SU-DHL-6 (cell line): ENCODE results near the gene DHX58.

Experiments used
- H2AFZ ChIP-seq: fragments of 200-600 bp; sonication (generic); 2 replicates; pipeline ENCODE4 v1.6.1; 2014; ENCODE audit warnings: low read depth, mild to moderate bottlenecking, moderate library complexity, mixed read lengths, antibody characterized with exemption, low read length; ENCODE audit not compliant: severe bottlenecking
- H3F3A ChIP-seq: fragments of 200-600 bp; shearing (Covaris generic); 2 replicates; pipeline ENCODE4 v1.6.0; 2016; ENCODE audit warnings: antibody characterized with exemption, mild to moderate bottlenecking; ENCODE audit not compliant: insufficient read depth
- H3K27ac ChIP-seq: fragments of 200-600 bp; sonication (generic); 2 replicates; pipeline ENCODE4 v1.5.1; 2016; ENCODE audit warnings: low read depth, mild to moderate bottlenecking, low read length, moderate library complexity, mixed read lengths
- H3K27me3 ChIP-seq: fragments of 200-600 bp; sonication (generic), shearing (Covaris generic); 2 replicates; pipeline ENCODE4 v1.6.0; 2014; ENCODE audit warnings: mild to moderate bottlenecking, low read length
- H3K36me3 ChIP-seq: fragments of 200-600 bp; sonication (generic); 2 replicates; pipeline ENCODE4 v1.6.1; 2014; ENCODE audit warnings: mild to moderate bottlenecking, low read length, mixed read lengths
- H3K4me2 ChIP-seq: fragments of 300-600, 200-600 bp; shearing (Covaris generic), sonication (generic); 2 replicates; pipeline ENCODE4 v1.6.0; 2014; ENCODE audit warnings: low read length, low read depth, mild to moderate bottlenecking; ENCODE audit not compliant: poor library complexity, severe bottlenecking
- H3K4me3 ChIP-seq: fragments of 200-600 bp; sonication (generic); 2 replicates; pipeline ENCODE4 v1.5.1; 2014; ENCODE audit warnings: antibody characterized with exemption, low read length, mild to moderate bottlenecking, mixed read lengths; ENCODE audit not compliant: insufficient read depth, poor library complexity, severe bottlenecking
- H3K79me2 ChIP-seq: fragments of 200-600 bp; sonication (generic); 2 replicates; pipeline ENCODE4 v1.6.1; 2014; ENCODE audit warnings: mild to moderate bottlenecking, low read length, moderate library complexity; ENCODE audit not compliant: insufficient read depth
- H3K9ac ChIP-seq: fragments of 200-600 bp; sonication (generic); 2 replicates; pipeline ENCODE4 v1.7.0; 2014; ENCODE audit warnings: mild to moderate bottlenecking, low read length
- H3K9me2 ChIP-seq: fragments of 200-600 bp; sonication (generic); replicated peaks from 2 replicates; pipeline ENCODE4 v1.6.1; 2014; ENCODE audit warnings: low read length; ENCODE audit not compliant: insufficient read depth
- H3K9me3 ChIP-seq: fragments of 200-600 bp; sonication (generic); 2 replicates; pipeline ENCODE4 v1.6.1; 2014; ENCODE audit warnings: low read length, mixed read lengths; ENCODE audit not compliant: insufficient read depth
- H4K20me1 ChIP-seq: fragments of 200-600 bp; sonication (generic); 2 replicates; pipeline ENCODE4 v1.6.1; 2014; ENCODE audit warnings: low read depth, mild to moderate bottlenecking, antibody characterized with exemption, low read length, moderate library complexity, mixed read lengths
- EZH2phosphoT487 ChIP-seq: fragments of 200-600 bp; sonication (generic), shearing (Covaris generic); conservative IDR thresholded peaks from 2 replicates; pipeline ENCODE4 v1.6.1; 2018; ENCODE audit warnings: mild to moderate bottlenecking, antibody characterized with exemption, low read length, moderate library complexity, mixed read lengths
- TF ChIP-seq, protein P1 (sequence below): fragments of 200-600 bp; sonication (generic); IDR thresholded peaks from one replicate; pipeline ENCODE4 v1.5.1; 2017; ENCODE audit warnings: antibody characterized with exemption, mild to moderate bottlenecking, low read length, moderate library complexity; ENCODE audit not compliant: insufficient read depth, poor library complexity, severe bottlenecking

DHX58 gene

DNA sequence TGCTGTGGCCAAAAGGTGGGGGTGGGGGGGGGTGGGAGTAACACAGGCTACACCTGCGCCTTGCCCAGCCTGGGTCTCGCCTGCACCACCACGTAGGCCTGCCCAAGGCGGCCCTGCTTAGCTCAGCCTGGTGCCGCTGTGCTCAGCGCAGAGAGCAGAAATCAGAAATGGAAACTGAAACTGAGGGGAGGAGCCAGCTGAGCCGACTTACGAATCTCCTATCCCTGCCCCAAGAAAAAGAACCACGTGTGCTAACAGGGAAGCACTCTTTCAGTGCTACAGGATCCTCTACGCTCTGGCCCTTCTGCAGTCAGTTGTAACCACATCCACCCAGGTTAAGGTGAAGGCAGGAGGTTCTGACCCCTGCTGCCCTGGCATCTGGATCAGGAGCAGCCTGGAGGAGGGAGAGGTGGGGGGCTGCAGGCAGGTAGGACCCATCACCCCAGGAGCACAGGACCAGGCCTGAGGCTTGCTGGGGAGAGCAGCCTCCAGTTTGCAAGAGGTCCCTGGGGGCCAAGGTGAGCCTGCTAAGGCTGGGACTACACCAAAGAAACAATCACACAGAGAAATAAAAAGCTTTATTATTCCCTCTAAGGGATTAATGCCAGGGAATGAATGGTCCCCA is at the start of gene DHX58:
Gene DHX58, minus strand, starts transcription at position 163 of the 625 bp plus-strand sequence. CDS start 822 bp downstream, outside the sequence.
- no peak within 1 kb of the TSS for H3K4me3 ChIP-seq
- no peaks in the 10 kb centered on the region for H3K9me3 ChIP-seq
- no peaks in the 10 kb centered on the region for H3K9me2 ChIP-seq
- peak within 1 kb of the TSS; percentile 65 for H2AFZ ChIP-seq
- no peaks in the 10 kb centered on the region for H3K36me3 ChIP-seq
- no peaks in the 10 kb centered on the region for H3K27me3 ChIP-seq
- H3K79me2 ChIP-seq: no peaks in the 10 kb centered on the region
- H4K20me1 ChIP-seq: no peaks in the 10 kb centered on the region
- H3K27ac ChIP-seq: peak within 1 kb of the TSS; percentile 68
- H3K9ac ChIP-seq: peak within 1 kb of the TSS; percentile 36
- H3F3A ChIP-seq: peaks cover 11% of the 10 kb centered on the region
- H3K4me2 ChIP-seq: peak within 1 kb of the TSS; percentile 56
- no peak for TF ChIP-seq EZH2phosphoT487

GRCh38 chr17:42160531-42160910 is 48.0 kb upstream of the DHX58 start:
- no peak overlapping the region for H3K4me3 ChIP-seq
- H3K9ac ChIP-seq: no peak overlapping the region
- no peak overlapping the region for H2AFZ ChIP-seq
- no peaks in the 10 kb centered on the region for H3K79me2 ChIP-seq
- TF ChIP-seq EZH2phosphoT487: no peak
- TF ChIP-seq, protein P1, sequence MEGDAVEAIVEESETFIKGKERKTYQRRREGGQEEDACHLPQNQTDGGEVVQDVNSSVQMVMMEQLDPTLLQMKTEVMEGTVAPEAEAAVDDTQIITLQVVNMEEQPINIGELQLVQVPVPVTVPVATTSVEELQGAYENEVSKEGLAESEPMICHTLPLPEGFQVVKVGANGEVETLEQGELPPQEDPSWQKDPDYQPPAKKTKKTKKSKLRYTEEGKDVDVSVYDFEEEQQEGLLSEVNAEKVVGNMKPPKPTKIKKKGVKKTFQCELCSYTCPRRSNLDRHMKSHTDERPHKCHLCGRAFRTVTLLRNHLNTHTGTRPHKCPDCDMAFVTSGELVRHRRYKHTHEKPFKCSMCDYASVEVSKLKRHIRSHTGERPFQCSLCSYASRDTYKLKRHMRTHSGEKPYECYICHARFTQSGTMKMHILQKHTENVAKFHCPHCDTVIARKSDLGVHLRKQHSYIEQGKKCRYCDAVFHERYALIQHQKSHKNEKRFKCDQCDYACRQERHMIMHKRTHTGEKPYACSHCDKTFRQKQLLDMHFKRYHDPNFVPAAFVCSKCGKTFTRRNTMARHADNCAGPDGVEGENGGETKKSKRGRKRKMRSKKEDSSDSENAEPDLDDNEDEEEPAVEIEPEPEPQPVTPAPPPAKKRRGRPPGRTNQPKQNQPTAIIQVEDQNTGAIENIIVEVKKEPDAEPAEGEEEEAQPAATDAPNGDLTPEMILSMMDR: no peak
- no peaks in the 10 kb centered on the region for H3K27me3 ChIP-seq
- H3F3A ChIP-seq: no peaks in the 10 kb centered on the region
- H3K36me3 ChIP-seq: no peaks in the 10 kb centered on the region
- no peaks in the 10 kb centered on the region for H3K9me3 ChIP-seq
- no peak overlapping the region for H3K27ac ChIP-seq
- no peaks in the 10 kb centered on the region for H3K9me2 ChIP-seq
- H3K4me2 ChIP-seq: no peak overlapping the region
- no peaks in the 10 kb centered on the region for H4K20me1 ChIP-seq

DNA sequence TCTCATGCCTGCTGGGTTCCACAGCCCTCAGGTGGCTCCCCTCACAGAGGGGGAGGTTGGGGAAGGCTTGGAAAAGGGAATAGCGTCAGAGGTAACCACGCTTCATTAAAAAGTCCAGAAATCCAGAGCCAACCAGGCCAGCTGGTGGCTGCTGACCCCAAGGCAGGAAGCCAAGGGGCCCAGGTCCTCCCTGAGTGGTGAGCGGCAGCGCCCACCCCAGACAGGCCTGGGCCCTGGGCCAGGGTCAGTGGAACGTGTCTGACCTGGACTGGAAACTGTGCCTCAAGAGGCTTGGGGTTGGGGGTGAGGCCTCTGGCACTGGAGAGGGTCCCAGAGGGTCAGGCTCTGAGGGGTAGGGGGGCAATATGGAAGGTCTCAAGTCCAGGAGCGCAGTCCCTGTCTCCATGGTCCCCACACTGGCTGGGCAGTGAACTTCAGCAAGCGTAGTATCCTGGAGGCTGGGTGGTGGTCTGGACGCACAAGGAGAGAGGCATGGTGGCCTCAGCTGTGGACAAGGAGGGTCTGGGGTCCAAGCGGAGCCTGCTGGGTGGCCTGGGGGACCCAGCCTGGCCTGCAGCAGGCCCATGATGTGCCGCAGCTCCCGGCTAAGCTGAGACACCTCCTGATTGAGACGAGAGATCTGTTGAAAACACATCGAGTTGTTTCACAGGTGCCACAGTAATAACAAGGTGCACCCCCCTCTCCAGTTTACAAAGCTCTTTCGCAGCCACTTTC is 47.4 kb upstream of the DHX58 start:
- Histone ChIP-seq H3K4me2 (no peak overlapping the region), H3K9me2 (no peaks in the 10 kb centered on the region), H3K36me3 (no peaks in the 10 kb centered on the region), H3F3A (no peaks in the 10 kb centered on the region), H3K79me2 (no peaks in the 10 kb centered on the region), H3K9ac (no peak overlapping the region), H4K20me1 (no peaks in the 10 kb centered on the region), H3K27me3 (no peaks in the 10 kb centered on the region), H2AFZ (no peak overlapping the region), H3K27ac (no peak overlapping the region), H3K4me3 (no peak overlapping the region), H3K9me3 (no peaks in the 10 kb centered on the region)
- TF ChIP-seq, protein P1: no peak
- TF ChIP-seq EZH2phosphoT487: no peak

DNA sequence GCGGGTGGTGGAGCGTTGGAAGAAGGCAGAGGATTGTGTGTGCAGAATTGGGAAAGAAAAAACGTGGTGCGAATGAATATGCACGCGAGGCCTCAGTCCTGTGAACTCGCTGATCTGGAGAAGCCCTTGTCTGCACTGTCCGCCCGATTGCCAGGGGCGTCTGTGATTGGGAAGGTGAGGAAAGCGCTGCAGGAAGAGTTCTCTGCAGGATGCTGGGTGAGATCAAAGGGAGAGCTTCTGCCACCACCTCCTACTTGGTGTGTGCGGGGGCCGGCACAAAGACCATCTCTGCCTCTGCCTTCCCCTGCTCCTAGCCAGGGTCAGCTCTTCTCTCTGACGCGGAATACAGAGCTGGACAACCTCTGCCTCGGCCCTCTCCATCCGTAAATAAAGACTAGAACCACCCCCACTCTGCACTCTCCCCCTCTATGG is 43.1 kb upstream of the DHX58 start:
- Histone ChIP-seq H3K9me3 (no peaks in the 10 kb centered on the region), H3K4me2 (peak overlapping the region; percentile 33), H3F3A (no peaks in the 10 kb centered on the region), H4K20me1 (no peaks in the 10 kb centered on the region), H2AFZ (no peak overlapping the region), H3K27ac (no peak overlapping the region), H3K27me3 (no peaks in the 10 kb centered on the region), H3K9me2 (no peaks in the 10 kb centered on the region), H3K4me3 (no peak overlapping the region), H3K79me2 (peaks cover 38% of the 10 kb centered on the region), H3K9ac (no peak overlapping the region), H3K36me3 (no peaks in the 10 kb centered on the region)
- no peak for TF ChIP-seq EZH2phosphoT487
- TF ChIP-seq, protein P1: no peak
